NCI-H2227 (cell line): ENCODE data around the gene LAPTM5.

Experiments
- DNase-seq: peaks from one replicate; lab custom pipeline; 2025; ENCODE audit not compliant: unreplicated experiment; lab: John Stamatoyannopoulos, UW

LAPTM5 gene

DNA sequence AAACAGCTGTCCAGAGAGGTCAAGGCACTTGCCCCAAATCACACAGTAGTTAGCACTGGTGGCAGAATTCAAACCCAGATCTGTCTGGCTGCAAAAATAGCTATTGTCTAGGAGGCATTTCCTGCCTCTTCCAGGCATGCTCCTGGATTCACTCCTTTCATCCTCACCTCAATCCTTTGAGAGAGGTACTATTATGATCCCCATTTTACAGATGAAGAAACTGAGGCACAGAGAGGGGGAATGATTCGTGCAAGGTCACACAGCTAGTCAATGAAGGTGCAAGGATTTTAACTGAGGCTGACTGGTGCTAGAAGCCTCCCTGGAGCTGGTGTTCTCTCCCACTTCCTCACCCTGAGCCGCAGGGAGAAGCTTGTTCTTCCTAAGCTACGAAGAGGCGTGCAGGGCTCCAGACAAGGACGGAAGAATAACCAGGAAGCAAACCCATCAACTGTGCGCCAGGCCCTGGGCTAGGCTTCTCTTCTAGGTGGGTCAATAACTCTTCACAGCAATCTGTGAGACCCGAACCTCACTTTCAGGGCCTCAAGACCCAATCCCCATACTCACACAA, 631 bp upstream of the LAPTM5 start:
- no peak for DNase-seq

DNA sequence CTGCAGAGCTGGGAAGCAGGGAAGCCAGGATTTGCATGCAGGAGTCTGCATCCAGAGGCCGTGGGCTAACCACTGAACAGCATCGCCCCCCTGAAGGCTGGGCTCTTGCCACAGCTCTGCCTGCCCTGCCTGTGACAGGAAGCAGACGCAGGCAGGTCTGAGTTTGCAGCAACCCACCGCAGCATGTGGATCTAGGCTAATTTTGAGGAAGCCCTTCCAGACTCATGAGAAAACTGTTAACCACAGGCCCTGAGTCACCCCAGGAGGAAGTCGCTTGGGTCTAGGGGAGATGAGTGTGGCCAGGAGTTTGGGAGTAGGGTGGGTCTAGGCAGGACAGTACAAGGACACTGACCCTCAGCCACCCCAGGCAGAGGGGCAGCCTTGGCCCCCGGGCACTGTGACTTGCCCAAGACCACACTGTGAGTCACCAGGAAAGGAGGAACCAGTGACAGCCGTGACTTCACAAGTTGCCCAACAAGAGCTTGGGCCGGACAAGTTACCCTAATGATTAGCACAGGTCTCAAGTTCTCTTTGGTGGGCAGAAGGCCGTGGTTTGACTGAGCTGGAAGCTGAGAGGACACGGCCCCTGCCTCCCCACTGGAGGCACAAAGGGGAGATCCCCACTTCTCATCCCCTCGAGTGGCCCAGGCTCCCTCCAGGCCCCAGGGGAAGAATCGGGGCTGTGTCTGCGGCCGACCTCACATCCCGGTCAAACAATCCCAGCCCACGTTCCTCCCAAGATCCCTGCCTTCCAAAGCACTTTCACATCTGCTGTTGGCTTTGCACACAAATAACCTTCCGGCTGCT, 826 bp downstream of the LAPTM5 start:
- no peak for DNase-seq

DNA sequence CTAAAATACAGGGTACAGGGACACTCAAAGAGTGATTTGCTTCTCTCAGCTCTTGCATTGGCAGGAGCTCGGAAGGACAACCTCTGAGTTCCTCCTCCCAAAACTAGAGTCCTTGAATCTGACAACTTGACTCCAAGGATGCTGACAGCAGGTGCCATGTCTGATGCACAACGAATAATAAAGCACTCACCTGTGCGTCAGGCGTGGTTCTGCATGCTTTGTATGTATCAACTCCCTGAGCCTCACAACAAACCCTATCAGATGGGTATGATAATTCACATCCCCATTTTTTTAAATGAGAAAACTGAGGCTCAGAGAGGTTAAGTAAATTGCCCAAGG, 1.4 kb downstream of the LAPTM5 start:
- DNase-seq, result no peak

DNA sequence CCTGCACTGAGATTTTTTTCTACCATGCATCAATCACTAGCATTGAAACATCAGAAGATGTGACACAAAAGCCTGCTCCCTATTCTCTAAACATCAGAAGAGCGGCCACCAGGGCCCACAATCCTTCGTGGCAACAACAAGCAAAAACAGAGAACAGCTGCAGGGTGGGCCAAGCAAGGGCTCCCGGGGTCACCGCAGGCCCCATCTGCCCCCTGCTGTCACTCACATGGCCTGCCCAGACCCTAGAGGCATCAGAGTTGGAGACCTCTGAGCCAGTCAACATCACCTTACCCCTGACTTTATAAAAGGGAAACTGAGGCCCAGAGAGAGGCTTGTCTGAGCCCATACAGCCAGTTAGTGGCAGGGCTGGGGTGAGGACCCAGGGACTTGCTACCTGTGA, 1.8 kb downstream of the LAPTM5 start:
- no peak for DNase-seq

DNA sequence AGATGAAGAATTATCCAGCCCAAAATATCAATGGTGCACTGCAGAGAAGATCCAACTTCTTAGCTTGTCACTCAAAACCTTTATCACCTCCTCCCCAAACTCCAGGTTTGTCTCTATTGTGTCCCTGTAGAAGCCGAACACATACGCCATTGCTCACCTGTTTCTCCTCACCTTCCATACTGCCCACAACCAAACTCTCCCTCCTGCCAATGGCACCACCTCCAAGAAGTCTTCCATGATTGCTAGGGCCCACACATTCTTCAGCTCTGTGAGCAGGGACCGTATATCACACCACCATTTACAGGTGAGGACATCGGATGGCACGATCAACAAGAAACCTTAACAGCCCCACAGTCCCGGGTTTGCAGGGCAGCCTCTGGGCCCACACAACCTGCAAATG, 2.2 kb downstream of the LAPTM5 start:
- DNase-seq, result no peak

DNA sequence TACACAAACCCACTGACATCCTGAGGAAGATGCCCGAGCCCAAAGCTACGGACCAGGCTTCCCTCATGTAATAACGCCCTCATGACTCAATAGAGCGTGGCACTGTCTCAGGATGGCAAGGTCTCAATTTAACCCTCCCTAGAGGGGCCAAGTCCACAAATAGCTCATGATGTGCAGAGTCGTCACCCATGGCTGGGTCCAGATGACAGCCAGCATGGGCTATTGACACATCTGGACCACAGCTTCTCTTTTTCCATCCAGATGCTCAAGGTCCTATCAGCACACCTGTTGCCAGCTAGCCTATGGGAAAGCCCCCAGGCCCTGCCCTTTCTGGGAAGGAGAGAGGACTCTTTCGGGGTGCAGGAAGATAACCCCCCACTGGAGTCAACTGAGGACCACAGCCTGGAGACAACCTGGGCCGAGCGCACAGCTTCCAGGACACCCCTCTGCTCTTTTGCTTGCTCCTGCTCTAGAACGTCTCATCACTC, 2.8 kb downstream of the LAPTM5 start:
- no peak for DNase-seq

DNA sequence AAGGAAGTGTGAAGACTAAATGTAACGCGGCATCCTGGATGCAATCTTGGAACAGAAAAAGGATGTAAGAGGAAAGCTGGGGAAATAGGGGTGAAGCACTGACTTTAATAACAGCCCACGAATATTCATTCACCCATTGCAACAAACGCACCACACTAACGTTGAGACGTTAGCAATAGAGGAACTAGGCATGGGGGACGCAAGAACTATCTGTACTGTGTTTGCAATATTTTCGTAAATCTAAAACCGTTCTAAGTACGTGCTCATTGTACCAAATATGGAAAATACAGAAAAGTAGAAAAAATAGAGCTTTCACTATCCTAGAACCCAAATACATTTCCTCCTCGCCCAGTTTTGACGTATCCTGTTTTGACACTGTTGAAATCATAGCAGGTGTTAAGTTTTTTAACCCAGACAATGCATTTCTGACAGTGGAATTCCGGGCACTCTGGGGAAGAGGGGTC, 3.9 kb downstream of the LAPTM5 start:
- no peak for DNase-seq

DNA sequence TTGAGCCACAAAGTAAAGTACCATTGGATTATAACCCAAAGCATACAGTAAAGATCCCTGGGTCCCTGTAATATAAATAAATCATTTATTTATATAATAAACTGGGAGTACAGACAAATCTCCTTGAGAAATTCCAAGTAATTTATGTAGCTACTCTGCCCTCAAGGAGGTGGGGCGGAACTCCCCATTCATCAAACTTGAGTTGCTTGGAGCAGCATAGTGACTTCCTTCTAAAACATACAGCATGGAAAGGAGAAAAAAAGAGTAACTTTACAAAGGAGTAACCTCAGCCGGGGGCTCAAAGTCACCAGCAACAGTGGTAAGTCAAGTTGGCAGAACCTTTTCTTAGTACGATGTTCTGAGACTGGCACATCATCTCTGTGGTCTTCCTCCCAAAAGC, 4.5 kb downstream of the LAPTM5 start:
- no peak for DNase-seq

DNA sequence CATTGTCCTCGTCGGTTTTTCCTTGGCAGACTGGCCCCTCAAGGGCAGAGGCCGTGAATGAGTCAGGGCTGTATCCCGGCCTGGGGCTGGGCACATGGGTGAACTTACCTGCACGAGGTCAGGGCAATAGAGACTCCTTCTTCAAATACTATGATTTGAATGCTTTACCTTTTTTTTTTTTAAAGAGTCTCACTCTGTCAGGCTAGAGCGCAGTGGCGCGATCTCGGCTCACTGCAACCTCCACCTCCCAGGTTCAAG, 5.0 kb downstream of the LAPTM5 start:
- no peak for DNase-seq

DNA sequence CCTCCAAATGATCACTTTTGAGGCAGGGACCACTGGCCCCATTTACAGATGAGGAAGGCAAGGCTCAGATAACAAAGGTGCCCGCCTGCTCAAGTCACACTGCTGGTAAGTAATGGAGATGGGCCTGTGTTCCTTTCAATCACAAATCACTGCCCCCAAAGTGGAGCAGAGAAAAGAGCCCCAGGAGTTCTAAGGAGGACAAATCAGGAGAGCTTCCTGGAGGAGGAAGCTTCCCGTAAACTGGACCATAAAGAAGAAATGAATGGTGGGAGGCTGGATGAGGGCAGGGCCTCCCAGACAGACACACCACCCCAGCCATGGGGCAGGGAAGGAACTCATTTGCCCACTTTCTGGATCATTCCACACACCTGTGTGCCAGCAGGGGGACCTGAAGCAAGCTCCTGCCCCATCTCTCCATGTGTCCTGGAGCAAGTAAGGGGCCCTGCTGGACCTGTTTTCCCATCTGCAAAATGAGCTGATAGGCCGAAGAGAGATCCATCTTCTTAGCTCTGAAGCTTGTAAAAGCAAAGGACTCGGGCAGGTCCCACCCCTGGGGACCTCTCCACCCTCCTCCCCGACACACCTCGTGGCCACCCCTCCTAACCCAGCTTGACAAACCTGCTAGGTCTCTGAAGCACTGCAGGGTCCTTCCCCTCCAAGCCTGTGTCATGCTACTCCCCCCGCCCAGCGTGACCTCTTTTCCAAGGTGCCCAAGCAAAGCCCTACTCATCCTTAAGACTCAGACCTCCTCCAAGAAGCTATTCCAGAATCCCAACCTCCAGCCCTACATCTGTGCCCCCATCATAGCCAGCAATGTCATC, 5.5 kb downstream of the LAPTM5 start:
- no peak for DNase-seq

DNA sequence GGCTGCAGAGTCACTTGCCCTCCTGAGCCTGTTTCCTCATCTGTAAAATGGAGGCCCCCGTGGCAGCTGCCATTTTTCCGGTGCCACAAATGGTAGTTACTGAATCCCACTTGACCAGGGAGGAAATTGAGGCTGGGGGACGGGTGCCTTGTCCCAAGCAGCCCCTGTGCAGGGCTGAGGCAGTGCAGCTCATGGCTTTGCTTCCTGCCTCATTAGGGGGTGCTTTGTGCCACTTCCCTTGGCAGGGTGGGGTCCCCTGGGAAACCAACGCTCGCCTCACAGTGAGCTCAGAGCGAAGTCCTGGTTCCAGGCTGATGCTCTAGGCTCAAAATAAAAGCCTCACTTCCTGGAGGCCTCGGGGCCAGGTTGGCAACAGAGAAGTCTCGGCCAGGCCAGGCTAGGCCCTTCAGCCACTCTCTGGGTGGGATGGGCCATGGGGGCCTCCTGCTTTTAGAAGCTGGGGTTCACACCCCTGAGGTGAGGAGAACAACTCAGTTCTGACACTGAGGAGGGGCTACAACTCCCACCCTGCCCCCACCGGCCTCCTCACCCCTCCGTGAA, 6.8 kb downstream of the LAPTM5 start:
- DNase-seq, result no peak

DNA sequence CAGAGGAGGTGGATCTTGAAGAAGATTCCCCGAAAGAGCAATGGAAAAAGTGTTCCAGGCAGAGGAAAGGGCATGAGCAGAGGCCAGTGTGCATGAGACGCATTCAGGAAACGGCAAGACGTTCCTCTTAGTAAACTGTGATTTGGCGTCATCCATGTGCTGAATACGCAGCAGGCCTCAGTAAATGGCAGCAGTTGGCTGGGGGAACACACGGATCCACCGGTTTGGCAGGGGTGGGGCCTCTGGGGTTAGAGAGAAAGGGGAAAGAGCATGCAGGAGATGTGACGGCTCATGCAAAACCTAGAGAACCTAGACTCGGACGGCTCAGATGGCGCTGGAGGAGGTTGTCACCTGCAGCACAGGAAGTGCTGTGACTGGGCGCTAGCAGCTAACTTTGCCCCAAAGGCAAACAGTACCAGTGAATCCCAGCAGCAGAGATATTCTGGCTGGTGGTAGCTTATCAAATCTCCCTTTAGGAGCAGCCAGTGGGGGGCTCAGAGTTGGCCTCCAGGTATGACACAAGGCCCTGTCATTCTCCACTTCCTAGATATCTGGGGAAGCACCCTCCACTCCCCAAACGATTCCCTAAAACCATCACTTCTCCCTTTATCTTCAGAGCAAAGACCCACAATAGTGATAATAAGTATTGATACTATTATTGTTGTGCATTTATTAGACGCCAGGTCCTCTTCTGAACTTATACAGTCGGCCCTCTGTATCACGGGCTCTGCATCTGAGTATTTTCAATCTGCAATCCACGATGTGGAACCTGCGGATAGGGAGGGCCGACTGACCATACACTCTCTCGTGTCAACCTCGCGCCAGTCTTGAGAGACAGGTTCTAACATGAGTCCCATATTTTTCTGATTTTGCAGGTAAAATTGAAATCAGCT, 7.6 kb downstream of the LAPTM5 start:
- no peak for DNase-seq

DNA sequence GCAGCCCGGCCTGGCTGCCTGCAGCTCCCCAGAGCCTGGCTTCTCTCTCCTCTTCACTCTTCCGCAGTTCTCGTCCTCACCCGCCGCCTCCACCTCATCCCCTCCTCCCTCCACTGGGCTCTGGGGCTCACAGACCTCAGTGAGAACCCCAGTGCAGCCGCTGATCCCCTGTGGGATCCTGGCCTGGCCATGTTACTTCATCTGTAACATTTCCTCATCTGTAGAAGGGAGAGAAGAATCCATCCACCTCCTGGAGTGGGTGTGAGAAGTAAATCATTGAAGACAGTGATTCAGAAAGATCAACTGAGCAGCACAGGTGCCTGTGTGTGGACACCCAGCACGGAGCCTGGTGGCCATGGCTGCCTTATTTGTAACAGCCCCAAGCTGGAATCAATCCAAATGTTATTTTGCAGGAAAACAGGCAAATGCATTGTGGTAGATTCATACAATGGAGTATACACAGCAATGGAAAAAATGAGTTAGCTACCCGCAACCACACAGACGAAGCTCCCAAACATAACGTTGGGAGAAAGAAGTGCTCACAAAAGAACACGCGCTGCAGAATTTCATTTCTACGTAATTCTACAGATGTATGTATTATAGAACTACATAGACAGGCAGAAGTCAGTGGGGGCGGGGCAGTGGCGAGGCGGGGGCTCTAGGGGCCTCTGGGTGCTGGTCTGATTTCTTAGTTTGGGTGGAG, 8.7 kb downstream of the LAPTM5 start:
- DNase-seq, result no peak

DNA sequence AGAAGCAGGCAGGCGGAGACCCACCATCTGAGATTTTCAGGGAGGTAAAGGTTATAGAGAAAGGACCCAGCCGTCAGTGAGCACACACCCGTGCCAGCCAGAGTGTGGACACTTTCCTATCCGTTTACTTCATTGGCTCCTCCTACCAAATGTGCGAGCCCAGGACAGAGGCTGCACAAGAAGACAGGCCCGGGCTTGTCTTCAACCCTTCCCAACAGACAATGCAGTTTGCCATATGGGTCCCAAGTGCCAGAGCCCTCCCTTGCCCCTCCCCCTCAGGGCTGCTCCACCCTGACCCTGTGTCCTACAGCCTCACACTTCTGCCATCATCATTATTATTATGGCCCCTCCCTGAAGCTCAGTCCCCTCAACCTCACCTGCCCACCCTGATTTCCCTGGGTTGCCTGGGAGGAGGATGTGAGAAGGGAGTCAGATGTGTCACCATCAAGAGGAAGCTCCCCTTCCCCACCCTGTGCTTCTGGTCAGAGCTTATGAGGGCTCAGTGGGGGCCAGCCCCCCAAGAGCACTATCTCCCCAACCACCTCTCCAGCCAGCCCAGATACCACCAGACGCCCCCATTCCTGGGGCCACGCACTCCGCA, 9.4 kb downstream of the LAPTM5 start:
- DNase-seq, result peak; percentile 52

DNA sequence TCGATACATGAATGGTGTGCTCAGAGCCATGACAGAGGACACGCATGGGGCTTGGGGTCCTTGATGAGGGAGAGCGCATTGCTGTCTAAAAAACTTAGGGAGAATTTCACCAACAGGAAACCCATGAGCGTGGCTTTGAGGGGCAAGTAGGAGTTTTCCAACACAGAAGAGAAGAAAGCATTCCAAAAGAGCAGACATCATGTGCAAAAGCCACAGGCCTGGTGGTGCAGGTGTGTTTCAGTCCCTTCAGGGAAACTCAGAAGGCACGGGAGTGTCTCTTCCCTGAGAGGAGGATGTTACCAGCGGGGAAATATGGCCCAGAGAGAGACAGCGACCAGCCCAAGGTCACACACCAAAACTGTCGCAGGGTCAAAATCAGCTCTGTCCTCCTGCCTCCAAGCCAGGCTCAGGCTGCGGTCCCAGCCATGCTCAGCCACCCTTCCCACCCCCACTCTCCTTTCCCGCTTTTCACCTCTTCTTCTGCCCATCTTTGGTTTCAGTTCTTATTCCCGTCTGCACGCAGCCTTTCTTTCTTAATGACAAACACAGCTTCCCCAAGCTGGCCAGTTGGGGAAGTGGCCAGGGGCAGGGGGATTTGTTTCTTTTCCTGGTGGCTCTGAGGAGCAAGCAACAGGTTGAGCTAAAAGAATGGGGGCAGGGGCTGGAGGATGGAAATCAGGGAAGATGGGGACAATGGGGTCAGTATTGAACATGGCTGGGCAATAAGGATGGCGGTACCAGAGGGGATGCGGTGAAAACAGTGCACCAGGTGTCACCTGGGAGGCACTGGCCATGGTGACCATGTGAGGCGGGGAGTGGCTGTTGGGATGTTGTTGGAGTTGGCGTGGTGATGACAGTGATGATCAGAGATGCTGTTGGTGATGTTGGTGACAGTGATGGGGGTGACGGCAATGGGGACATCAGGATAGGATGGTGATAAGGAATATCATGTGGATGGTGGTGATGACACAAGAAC, 10.3 kb downstream of the LAPTM5 start:
- DNase-seq, result no peak

DNA sequence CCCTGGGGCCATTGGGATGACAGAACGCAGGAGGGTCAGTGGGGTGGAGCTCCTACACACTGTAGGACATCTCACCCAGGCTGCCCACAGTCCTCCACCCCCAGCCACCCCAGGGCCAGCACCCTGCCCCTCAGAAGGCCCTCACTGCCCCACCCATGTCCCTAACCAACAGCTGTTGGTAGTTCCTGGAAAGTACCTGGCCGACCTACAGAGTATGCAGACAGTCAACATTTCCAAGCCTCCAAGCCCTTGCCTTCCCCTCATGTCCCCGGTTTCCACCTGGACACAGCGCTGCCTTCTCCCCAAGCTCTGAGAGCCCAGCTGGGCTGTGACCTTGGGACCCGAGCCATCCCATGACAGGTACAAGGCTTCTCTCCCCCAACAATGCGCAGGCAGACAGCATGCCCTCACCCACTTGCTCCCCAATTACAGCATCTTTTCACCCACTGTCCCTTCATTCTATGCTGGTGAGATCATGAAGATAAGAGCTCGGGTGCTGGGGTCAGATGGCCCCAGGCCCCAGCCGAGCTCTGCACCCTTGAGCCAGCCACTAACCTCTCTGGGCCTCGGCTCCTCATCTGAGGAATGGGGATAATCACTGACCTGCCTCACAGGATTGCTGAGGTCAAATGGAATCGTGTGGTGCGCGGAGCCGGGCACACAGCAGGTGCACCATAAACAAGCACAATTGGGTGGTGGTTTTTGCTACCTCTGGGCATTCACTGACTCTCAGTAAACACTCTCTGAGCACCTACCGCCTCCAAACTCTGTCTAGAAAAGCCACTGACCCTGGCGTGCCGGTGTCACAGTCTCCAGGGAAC, 11.2 kb downstream of the LAPTM5 start:
- DNase-seq, result no peak

DNA sequence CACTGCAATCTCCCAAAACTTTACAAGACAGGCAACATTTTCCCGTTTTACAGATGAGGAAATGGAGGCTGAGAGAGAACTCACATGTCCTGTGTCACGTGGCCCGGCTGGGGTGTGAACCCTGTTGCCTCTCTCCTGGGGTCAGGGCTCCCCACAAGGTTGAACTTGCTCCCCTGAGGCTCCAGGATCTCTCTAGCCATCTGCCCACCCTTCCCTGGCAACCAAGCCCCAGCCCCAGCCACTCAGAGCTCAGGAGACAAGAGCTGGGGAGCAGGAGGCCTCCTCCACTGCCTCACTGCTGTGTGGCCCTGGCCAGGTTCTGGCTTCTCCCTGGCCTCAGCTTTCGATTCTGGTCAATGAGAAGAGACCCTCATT, 11.8 kb downstream of the LAPTM5 start:
- DNase-seq, result no peak
